Vagina (tissue), 2 donors: Measurements from ENCODE around the gene PACRG.

Experiments
- CTCF ChIP-seq, 3 experiments: fragments of 450-650 bp in 2 of 3; fragments of 200-600 bp in 1 of 3; sonication (generic) in 1 of 3; IDR thresholded peaks; one replicate each; pipeline ENCODE4 v1.5.1; 2017 to 2019; ENCODE audit warnings: antibody characterized with exemption in 3 of 3, mild to moderate bottlenecking in 2 of 3, moderate library complexity in 2 of 3
- POLR2A ChIP-seq, 2 donors: fragments of 450-650 bp; IDR thresholded peaks; one replicate each; pipeline ENCODE4 v1.6.1; 2017; ENCODE audit warnings: antibody characterized with exemption in 2 of 2, mild to moderate bottlenecking in 2 of 2, moderate library complexity in 2 of 2
- POLR2AphosphoS5 ChIP-seq, 2 donors: sonication (generic); formaldehyde crosslinking; IDR thresholded peaks; one replicate each; pipeline ENCODE4 v1.9.0; 2017; ENCODE audit warnings: antibody characterized with exemption in 2 of 2, mild to moderate bottlenecking in 2 of 2, low read depth in 1 of 2; ENCODE audit not compliant: insufficient read depth in 1 of 2

GRCh38 chr6:163333038-163333437, 605.3 kb downstream of the PACRG start:
- TF ChIP-seq CTCF (IDR thresholded peaks at IDR 0.05) (no peak), POLR2AphosphoS5 (IDR thresholded peaks at IDR 0.05; ENCODE audit: insufficient read depth in 1 of 2, low read depth in 1 of 2) (no peak), POLR2A (IDR thresholded peaks at IDR 0.05) (no peak)
